Pancreas (tissue), 10 donors: ENCODE results near the gene GLB1L. TPM values are rescaled to one million over a fixed set of nuclear protein-coding genes. Genes with fewer than 3 reads are reported as not detected.

Experiments
- ATAC-seq, 4 donors: fragments of 200-7000 bp; cut with Tn5 transposase; one replicate each; pipeline versions ENCODE4 v1.8.0 to v1.9.1; 2020; ENCODE audit warnings: mild to moderate bottlenecking in 4 of 4, moderate library complexity in 4 of 4
- DNase-seq, 6 donors: peaks; one replicate each; pipeline ENCODE4 v3.0.0-alpha.2; 2020
- FAIRE-seq: peaks from 2 replicates; lab custom pipeline; 2012; peaks lifted over from hg19 to GRCh38; lab: Jason Lieb, UNC
- H3K27ac ChIP-seq, 4 donors: fragments of 200-600 bp; sonication (generic); 1 replicate in 3 of 4; 2 replicates in 1 of 4; pipeline versions ENCODE4 v1.5.0 to v1.8.0; 2020
- H3K27me3 ChIP-seq, 4 donors: fragments of 200-600 bp; one replicate each; pipeline ENCODE4 v1.8.0; 2021
- H3K36me3 ChIP-seq, 3 donors: fragments of 200-600 bp; sonication (generic) in 1 of 3; one replicate each; pipeline versions ENCODE4 v1.5.0 to v1.8.0; 2020 to 2021
- H3K4me1 ChIP-seq, 3 donors: fragments of 200-600 bp; one replicate each; pipeline ENCODE4 v1.8.0; 2021
- H3K4me3 ChIP-seq, 4 donors: fragments of 200-600 bp; sonication (generic) in 2 of 4; one replicate each; pipeline versions ENCODE4 v1.5.0 to v1.8.0; 2020 to 2021
- H3K9me3 ChIP-seq, 4 donors: fragments of 200-600 bp; one replicate each; pipeline ENCODE4 v1.8.0; 2021
- CTCF ChIP-seq, 4 donors: fragments of 200-600 bp; sonication (generic) in 3 of 4; IDR thresholded peaks; one replicate each; pipeline versions ENCODE4 v1.5.0 to v1.8.0; 2021; ENCODE audit warnings: antibody characterized with exemption in 4 of 4
- WGBS, 2 donors: extraction: QIAGEN DNeasy Blood & Tissue Kit; methylation state at CpG; one replicate each; pipeline ENCODE4 v1.1.7; 2013; 5-methylcytosine and 5-hydroxymethylcytosine counted together
- intact Hi-C, 3 donors: fragments of 100-400 bp; cut with DNase I; formaldehyde crosslinking; loops; one replicate each; pipeline versions ENCODE4 v1.11.1 to v1.14.2; 2022
- microRNA-seq, 2 donors: library from miRNA; unstranded; fragments of <30 nt; microRNA quantifications; one replicate each; pipeline versions ENCODE4 to v1.1.0, GENCODE V29; 2019 to 2020
- polyA plus RNA-seq, 2 donors: library from polyadenylated mRNA; stranded (reverse); fragments of 200-250 nt; gene quantifications; one replicate each; pipeline ENCODE4 v1.2.3, GENCODE V29; 2013
- total RNA-seq, 6 donors: library from RNA; stranded (reverse); fragmentation: NEBNext Ultra II Directional in 4 of 6; extraction: Animal tissue kit (Norgen Biotek cat#: 25700) in 4 of 6; gene quantifications; one replicate each; pipeline versions ENCODE4 v1.2.1 to v1.2.4, GENCODE V29; 2021 to 2023
- donor health status: healthy with polysubstance abuse.
- donor health status: DM: no; HTN: no; CAD: no; lungs with moderate emphysema.
- donor health status: DM: no; HTN: no; CAD: no.
- donor health status: control.
- donor health status: control.
- donor health status: Bipolar disorder and iron deficiency.
- donor health status: DM: yes; HTN: yes; CAD: no.
- donor health status: DM: no; HTN: no; CAD: no.
- donor health status: DM: no; HTN: no; CAD: no.
- donor health status: DM: yes; HTN: yes; CAD: no.

The GLB1L gene
- total and polyA plus RNA-seq, 8 donors, result 1.8 to 6.9 (median 3.2) TPM

GRCh38 chr2:219199470-219200211 lies 45.6 kb downstream of the GLB1L start:
- TF ChIP-seq CTCF (IDR thresholded peaks at IDR 0.05), result no peak
- DNase-seq (peak in 1 of 6 donors; percentile 5), FAIRE-seq (no peak), ATAC-seq (no peak)
- Histone ChIP-seq H3K4me3 (no peak overlapping the region), H3K9me3 (no peaks in the 10 kb centered on the region), H3K36me3 (no peaks in the 10 kb centered on the region), H3K4me1 (no peaks in the 10 kb centered on the region), H3K27me3 (no peaks in the 10 kb centered on the region), H3K27ac (no peak overlapping the region)
- WGBS, 2 donors, result 81 to 87% methylated on average over 12 of the region's 12 CpGs
- intact Hi-C loops, result no loop called here

GRCh38 chr2:219198974-219199373 lies 46.3 kb downstream of the GLB1L start:
- DNase-seq (peak in 1 of 6 donors; percentile 3), FAIRE-seq (no peak), ATAC-seq (no peak)
- intact Hi-C loops, result no loop called here
- WGBS, 2 donors, result 80 to 83% methylated on average over 5 of the region's 5 CpGs
- Histone ChIP-seq H3K4me1 (no peaks in the 10 kb centered on the region), H3K27me3 (no peaks in the 10 kb centered on the region), H3K36me3 (no peaks in the 10 kb centered on the region), H3K4me3 (no peak overlapping the region), H3K27ac (no peak overlapping the region), H3K9me3 (no peaks in the 10 kb centered on the region)
- TF ChIP-seq CTCF (IDR thresholded peaks at IDR 0.05), result no peak

GRCh38 chr2:219197388-219197787 lies 47.9 kb downstream of the GLB1L start:
- 92 to 100% methylated on average over 1 of the region's 1 CpG for WGBS, 2 donors

GRCh38 chr2:219186754-219187456 lies 58.3 kb downstream of the GLB1L start:
- H3K4me1 ChIP-seq, result no peaks in the 10 kb centered on the region
- peaks cover 0 to 17% (median 7%) of the 10 kb centered on the region in 3 donors for H3K36me3 ChIP-seq
- TF ChIP-seq CTCF (IDR thresholded peaks at IDR 0.05), result no peak
- H3K27ac ChIP-seq, result no peak overlapping the region
- no peak overlapping the region for H3K4me3 ChIP-seq
- FAIRE-seq (no peak), ATAC-seq (no peak), DNase-seq (peak in 1 of 6 donors; percentile 2)
- H3K27me3 ChIP-seq, result no peaks in the 10 kb centered on the region
- intact Hi-C loops, result no loop called here
- 87 to 89% methylated on average over 7 of the region's 7 CpGs for WGBS, 2 donors
- H3K9me3 ChIP-seq, result no peaks in the 10 kb centered on the region

More at GRCh38 chr2:219197388-219197787, 47.9 kb downstream of the GLB1L start:
- H3K4me1 ChIP-seq, result no peaks in the 10 kb centered on the region
- no peaks in the 10 kb centered on the region for H3K27me3 ChIP-seq
- DNase-seq (peak in 1 of 6 donors; percentile 0), ATAC-seq (no peak), FAIRE-seq (no peak)
- H3K4me3 ChIP-seq, result no peak overlapping the region
- intact Hi-C loops, result no loop called here
- H3K27ac ChIP-seq, result no peak overlapping the region
- no peak for TF ChIP-seq CTCF (IDR thresholded peaks at IDR 0.05)
- H3K36me3 ChIP-seq, result no peaks in the 10 kb centered on the region
- no peaks in the 10 kb centered on the region for H3K9me3 ChIP-seq

Small RNA genes lying within 50 kb of the gene (microRNA-seq; reads per million reads assigned to microRNA genes)
- 0 to 1.2 reads per million in 2 donors for gene MIR153-1

Other genes starting within 250 kb of the GLB1L start
- gene CFAP65, start 203.9 kb downstream of the GLB1L start, total RNA-seq, result under 1 TPM; 0.06 to 0.22 (median 0.12) TPM
- under 1 TPM; 0.19 to 0.38 TPM for gene CFAP65, start 203.9 kb downstream of the GLB1L start, polyA plus RNA-seq
- under 1 TPM in 2 of 6 donors, not detected in 4; 0.09 to 0.19 TPM for gene IHH, start 184.5 kb downstream of the GLB1L start, total RNA-seq
- gene IHH, start 184.5 kb downstream of the GLB1L start, polyA plus RNA-seq, result under 1 TPM in 1 of 2 donors, not detected in 1; 0.09 TPM
- 1 to 10 TPM; 3.9 to 8.7 (median 7.4) TPM for gene NHEJ1, start 84.6 kb downstream of the GLB1L start, total RNA-seq
- 1 to 10 TPM; 4.1 to 4.2 TPM for gene NHEJ1, start 84.6 kb downstream of the GLB1L start, polyA plus RNA-seq
- 1 to 10 TPM in 1 of 6 donors, under 1 TPM in 5; 0.16 to 2.4 (median 0.68) TPM for gene SLC23A3, start 75.4 kb downstream of the GLB1L start, total RNA-seq
- 1 to 10 TPM; 1.8 to 3.0 TPM for gene SLC23A3, start 75.4 kb downstream of the GLB1L start, polyA plus RNA-seq
- gene CNPPD1, start 68.5 kb downstream of the GLB1L start, total RNA-seq, result 10 to 100 TPM; 20.1 to 32.9 (median 26.1) TPM
- 10 to 100 TPM; 23.6 to 28.0 TPM for gene CNPPD1, start 68.5 kb downstream of the GLB1L start, polyA plus RNA-seq
- gene RETREG2, start 67.2 kb downstream of the GLB1L start, total RNA-seq, result 10 to 100 TPM; 38.7 to 59.4 (median 46.2) TPM
- 10 to 100 TPM; 31.6 to 59.0 TPM for gene RETREG2, start 67.2 kb downstream of the GLB1L start, polyA plus RNA-seq
- gene ZFAND2B, start 38.7 kb downstream of the GLB1L start, total RNA-seq, result 10 to 100 TPM; 18.9 to 28.2 (median 23.6) TPM
- 10 to 100 TPM; 39.0 to 66.9 TPM for gene ZFAND2B, start 38.7 kb downstream of the GLB1L start, polyA plus RNA-seq
- 1 to 10 TPM; 3.8 to 8.9 (median 6.3) TPM for gene ABCB6, start 26.5 kb downstream of the GLB1L start, total RNA-seq
- gene ABCB6, start 26.5 kb downstream of the GLB1L start, polyA plus RNA-seq, result 10 to 100 TPM; 26.4 to 36.7 TPM
- 10 to 100 TPM; 17.7 to 25.5 (median 20.5) TPM for gene ATG9A, start 15.8 kb downstream of the GLB1L start, total RNA-seq
- gene ATG9A, start 15.8 kb downstream of the GLB1L start, polyA plus RNA-seq, result 10 to 100 TPM; 12.1 to 19.2 TPM
- 10 to 100 TPM; 17.7 to 36.5 (median 28.7) TPM for gene ANKZF1, start 15.6 kb downstream of the GLB1L start, total RNA-seq
- gene ANKZF1, start 15.6 kb downstream of the GLB1L start, polyA plus RNA-seq, result 10 to 100 TPM; 66.0 to 85.0 TPM
- 10 to 100 TPM; 14.7 to 18.5 (median 16.8) TPM for gene STK16, start within 50 bp of the GLB1L start, total RNA-seq
- 10 to 100 TPM; 17.1 to 28.4 TPM for gene STK16, start within 50 bp of the GLB1L start, polyA plus RNA-seq
- not detected for gene TUBA4B, start 7.8 kb upstream of the GLB1L start, total RNA-seq
- gene TUBA4B, start 7.8 kb upstream of the GLB1L start, polyA plus RNA-seq, result not detected
- gene TUBA4A, start 8.5 kb upstream of the GLB1L start, total RNA-seq, result 10 to 100 TPM; 12.2 to 19.5 (median 13.3) TPM
- gene TUBA4A, start 8.5 kb upstream of the GLB1L start, polyA plus RNA-seq, result 10 to 100 TPM; 15.6 to 51.5 TPM
- 10 to 100 TPM; 44.5 to 66.7 (median 60.8) TPM for gene DNAJB2, start 33.9 kb upstream of the GLB1L start, total RNA-seq
- 10 to 100 TPM; 82.3 to 96.3 TPM for gene DNAJB2, start 33.9 kb upstream of the GLB1L start, polyA plus RNA-seq
- 10 to 100 TPM in 4 of 6 donors, 1 to 10 TPM in 2; 6.3 to 81.7 (median 23.7) TPM for gene PTPRN, start 64.0 kb upstream of the GLB1L start, total RNA-seq
- gene PTPRN, start 64.0 kb upstream of the GLB1L start, polyA plus RNA-seq, result 100 to 1,000 TPM in 1 of 2 donors, 10 to 100 TPM in 1; 58.3 to 220 TPM
- not detected for gene RESP18, start 87.3 kb upstream of the GLB1L start, total RNA-seq
- gene RESP18, start 87.3 kb upstream of the GLB1L start, polyA plus RNA-seq, result under 1 TPM in 1 of 2 donors, not detected in 1; 0.16 TPM
- 10 to 100 TPM; 21.0 to 32.8 (median 25.1) TPM for gene DNPEP, start 142.5 kb upstream of the GLB1L start, total RNA-seq
- 10 to 100 TPM; 54.6 to 89.4 TPM for gene DNPEP, start 142.5 kb upstream of the GLB1L start, polyA plus RNA-seq
- gene DES, start 172.9 kb upstream of the GLB1L start, total RNA-seq, result 1 to 10 TPM in 5 of 6 donors, under 1 TPM in 1; 0.75 to 6.1 (median 1.9) TPM
- 100 to 1,000 TPM in 1 of 2 donors, 10 to 100 TPM in 1; 12.6 to 101 TPM for gene DES, start 172.9 kb upstream of the GLB1L start, polyA plus RNA-seq
- 1 to 10 TPM; 2.6 to 4.9 (median 3.6) TPM for gene SPEG, start 189.4 kb upstream of the GLB1L start, total RNA-seq
- gene SPEG, start 189.4 kb upstream of the GLB1L start, polyA plus RNA-seq, result 10 to 100 TPM; 21.9 to 33.3 TPM